HG02852 (cell line): ENCODE data around the gene S100A6.
"Not testable (repeated sequence)": the region's sequence is repeated elsewhere in the genome, so short reads cannot be mapped to it uniquely, and the experiment has no call there.

Experiments used
- ATAC-seq: cut with Tn5 transposase; IDR thresholded peaks from one replicate; pipeline ENCODE4 v1.9.1; 2021; ENCODE audit warnings: mild to moderate bottlenecking, moderate library complexity; ENCODE audit not compliant: unreplicated experiment

The S100A6 gene

DNA sequence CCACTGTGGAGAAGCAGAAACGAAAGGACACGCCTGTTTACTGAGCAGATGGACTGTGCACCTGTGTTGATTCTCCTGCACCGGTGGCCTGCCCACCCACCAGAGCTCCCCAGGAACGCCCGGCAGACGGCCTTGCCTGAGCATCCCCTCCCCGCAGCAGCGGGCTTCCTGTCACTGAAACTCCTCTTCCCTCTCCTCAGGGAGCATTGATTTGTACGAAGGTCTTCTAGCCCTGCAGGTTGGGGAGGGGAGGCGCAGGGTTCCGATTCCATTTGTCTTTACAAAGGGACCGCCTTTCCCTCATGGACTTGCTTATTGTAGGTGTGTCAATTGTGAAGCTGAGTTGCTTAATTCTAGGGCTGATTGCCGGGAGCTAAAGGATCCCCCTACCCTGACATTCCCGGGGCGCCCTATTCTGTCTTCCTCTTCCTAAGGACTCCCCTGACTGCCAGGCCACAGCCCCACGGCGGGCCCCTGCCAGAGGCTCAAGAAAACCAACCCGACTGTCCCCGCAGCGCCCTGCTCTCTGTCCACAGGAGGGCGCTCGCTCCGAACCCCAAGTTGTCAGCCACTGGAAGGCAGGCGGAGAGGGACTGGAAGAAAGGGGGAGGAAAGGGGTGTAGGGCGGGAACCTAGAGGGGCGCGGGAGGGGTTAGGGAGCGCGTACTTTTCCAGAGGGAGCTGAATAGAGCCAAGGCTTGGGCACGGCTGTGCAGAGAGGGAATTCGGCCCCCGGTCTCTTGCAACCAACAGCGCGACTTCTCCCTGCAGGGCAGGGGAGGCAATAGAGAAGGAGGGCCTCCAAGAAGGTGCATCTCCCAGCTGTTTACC lies 2.8 kb downstream of the S100A6 start:
- ATAC-seq, result no peak

DNA sequence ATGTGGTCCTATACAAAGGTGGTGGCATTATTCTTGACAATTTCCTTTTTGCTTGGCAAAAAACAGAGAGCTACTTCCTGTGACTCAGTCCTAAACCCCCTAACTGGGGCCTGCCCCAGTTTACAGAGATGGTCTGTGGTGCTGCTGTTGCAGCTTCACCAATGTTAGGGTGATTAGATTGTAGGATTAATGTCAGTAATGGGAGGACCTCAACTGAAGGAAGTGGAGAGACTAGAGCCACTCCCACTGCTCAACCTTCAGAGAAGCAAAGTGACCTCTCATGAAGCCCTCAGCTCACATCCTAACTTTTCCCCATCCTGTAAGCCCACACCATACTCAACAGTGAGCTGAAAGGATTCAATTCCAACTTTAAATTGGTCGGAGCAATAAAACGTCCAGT lies 3.6 kb downstream of the S100A6 start:
- no peak for ATAC-seq

DNA sequence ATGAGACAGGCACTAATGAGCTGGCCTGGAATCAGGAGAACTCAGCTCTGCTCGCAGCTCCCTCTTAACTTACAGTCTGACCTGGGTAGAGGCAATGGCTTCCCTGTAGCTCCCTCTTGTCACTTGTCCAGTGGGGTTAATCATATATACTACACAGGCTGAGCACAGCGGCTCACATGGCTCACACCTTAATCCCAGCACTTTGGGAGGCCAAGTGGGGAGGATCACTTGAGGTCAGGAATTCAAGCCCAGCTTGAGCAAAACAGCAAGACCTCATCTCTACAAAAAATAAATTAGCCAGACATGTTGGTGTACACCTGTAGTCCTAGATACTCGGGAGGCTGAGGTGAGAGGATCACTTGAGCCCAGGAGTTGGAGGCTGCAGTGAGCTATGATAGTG lies 4.2 kb downstream of the S100A6 start:
- no peak for ATAC-seq

DNA sequence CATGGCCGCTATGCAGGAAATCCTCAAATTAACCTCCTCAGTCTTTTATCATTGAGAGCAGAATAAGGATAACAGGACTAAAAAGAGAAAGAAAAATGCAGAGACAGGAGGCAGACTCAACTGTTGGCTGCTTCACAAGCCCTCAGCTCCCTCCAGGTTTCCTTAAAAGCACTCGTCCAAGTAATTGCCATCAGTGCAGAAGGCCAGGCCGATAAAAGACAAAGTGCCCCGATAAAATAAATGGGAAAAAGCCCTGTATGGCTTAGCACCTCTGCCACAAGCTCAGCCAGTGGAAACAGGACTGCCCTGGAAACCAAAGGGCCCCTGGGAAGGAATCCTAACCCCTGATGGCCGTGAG lies 8.1 kb downstream of the S100A6 start:
- ATAC-seq, result no peak

DNA sequence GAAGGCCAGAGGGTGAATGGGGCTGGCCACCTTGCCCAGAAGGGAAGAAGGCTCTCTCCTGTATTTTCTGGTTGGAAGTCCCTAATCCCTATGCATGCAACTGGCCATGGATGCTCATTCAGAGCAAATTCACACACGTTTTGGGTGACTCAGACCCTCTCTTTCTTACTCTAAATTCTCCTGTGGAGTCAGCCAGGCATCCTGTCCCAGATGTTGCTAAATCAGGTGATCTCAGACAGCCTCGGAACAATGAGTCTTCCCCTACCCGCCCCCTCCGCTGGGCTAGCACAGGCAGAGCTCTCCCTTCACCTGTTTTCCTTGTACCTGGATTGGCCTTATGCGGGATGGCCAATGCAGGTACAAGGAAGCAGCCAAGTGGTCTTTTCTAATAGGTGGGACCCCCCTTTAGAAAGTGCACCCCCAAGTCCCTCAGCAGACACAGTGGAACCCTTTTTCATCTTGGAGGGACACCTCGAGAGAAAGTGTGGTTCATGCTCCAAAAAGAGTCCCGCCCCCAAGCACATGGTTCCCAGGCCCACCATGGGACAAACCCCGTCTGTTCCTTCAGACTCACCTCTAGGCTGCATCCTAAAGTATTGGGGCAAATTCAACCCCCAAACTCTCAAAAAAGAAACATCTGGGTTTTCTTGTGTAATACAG lies 8.6 kb downstream of the S100A6 start:
- no peak for ATAC-seq

DNA sequence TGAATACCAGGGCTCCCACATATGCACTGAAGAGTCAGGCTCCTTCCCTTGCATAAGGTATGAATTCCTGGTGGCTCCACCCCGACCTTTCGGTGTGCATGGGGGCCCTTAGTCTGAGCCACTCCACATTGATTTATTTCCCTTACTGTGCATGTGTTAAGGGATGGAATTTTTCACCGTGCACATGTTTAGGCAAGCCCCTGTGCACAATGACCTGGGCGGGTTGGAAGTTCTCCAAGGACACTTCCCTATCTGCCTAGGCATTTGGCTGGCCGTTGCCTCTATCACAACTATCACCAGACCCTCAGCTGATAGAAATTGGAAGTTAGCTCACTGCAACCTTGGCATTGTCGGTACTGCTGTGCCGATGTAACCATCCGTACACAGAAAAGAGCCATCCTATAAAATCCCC lies 9.7 kb downstream of the S100A6 start:
- ATAC-seq, result no peak

DNA sequence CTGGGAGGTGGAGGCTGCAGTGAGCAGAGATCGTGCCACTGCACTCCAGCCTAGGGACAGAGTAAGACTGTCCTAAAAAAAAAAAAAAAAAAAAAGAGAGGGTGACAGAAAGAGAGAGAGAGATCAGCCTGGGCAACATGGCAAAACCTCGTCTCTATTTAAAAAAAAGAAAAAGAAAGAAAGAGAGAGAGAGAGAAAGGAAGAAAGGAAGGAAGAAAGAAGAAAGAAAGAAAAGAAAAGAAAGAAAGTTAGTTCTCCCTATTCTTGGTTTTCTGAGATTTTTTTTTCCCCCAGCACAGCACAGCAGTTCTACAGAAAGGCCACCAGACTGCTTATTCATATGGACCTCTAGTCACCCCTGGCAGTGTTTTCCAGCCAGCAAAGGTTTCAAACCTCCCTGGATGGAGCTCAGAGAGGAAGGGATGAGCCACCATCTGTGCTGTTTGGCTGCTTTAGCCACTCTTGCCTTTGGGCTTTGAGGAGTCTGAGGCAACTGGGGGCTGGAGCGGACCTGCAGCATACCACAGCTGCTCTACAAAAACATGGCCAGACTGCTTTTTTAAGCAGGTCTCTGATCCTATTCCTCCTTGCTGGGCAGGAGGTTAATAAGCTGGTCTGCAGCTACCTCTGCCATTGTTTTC lies 10.6 kb downstream of the S100A6 start:
- ATAC-seq, result no peak

DNA sequence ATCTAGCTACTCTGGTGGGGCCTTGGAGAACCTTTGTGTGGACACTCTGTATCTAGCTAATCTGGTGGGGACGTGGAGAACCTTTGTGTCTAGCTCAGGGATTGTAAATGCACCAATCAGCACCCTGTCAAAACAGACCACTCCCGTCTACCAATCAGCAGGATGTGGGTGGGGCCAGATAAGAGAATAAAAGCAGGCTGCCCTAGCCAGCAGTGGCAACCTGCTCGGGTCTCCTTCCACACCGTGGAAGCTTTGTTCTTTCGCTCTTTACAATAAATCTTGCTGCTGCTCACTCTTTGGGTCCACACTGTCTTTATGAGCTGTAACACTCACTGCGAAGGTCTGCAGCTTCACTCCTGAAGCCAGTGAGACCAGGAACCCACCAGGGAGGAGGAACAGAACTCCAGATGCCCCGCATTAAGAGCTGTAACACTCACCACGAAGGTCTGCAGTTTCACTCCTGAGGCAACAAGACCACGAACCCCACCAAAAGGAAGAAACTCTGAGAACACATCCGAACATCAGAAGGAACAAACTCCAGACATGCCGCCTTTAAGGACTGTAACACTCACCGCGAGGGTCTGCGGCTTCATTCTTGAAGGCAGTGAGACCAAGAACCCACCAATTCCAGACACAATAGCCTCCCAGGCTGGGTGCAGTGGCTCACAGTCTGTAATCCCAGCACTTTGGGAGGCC lies 13.3 kb downstream of the S100A6 start:
- not testable (repeated sequence) for ATAC-seq

DNA sequence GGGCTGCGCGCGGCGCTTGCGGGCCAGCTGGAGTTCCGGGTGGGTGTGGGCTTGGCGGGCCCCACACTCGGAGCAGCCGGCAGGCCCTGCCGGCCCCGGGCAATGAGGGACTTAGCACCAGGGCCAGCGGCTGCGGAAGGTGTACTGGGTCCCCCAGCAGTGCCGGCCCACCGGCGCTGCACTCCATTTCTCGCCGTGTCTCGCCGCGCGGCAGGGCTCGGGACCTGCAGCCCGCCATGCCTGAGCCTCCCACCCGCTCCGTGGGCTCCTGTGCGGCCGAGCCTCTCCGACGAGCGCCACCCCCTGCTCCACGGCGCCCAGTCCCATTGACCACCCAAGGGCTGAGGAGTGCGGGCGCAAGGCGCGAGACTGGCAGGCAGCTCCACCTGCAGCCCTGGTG lies 14.0 kb downstream of the S100A6 start:
- not testable (repeated sequence) for ATAC-seq

DNA sequence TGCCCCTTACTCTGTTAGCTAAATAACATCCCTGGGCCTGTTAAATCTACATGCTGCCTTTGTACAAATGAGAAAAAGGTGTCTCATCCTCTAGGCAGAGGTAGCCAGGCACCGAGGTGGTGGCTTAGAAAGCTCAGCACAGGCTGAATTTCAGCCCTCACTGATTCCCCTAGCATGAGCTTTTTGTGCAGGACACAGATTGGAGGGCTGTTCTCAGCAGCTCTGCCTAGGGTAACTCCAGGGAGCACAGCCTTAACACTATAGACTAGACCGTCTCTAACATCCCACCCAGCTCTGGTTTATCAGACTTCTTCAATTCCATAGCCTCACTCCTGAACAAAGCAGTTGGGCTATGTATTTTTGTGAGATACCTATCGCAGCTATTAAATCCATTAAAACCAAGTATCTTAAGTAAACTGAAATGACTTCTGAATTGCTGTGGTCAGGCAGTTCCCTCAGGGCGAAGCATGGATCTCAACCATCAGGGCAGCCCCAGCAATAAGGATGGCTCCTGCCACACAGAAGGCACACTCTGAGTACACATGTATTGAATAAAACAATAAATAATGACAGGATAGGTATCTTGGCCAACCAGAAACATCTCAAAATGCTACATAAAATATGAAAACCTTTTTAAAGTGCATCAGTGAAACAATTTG lies 14.8 kb downstream of the S100A6 start:
- ATAC-seq, result no peak

DNA sequence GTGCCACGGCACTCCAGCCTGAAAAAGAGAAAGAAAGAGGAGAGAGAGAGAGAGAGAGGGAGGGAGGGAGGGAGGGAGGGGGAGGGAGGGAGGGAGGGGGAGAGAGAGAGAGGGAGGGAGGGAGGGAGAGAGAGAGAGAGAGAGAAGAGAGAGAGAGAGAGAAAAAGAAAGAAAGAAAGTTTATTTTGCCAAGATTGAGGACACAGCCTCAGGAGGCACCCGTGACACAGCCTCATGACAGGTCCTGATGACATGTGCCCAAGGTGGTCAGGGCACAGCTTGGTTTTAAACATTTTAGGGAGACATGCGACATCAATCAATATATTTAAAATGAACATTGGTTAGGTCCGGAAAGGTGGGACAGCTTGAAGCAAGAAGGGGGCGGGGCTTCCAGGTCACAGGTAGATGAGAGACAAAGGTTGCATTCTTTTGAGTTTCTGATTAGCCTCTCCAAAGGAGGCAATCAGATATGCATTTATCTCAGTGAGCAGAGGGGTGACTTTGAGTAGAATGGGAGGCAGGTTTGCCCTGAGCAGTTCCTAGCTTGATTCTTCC lies 15.6 kb downstream of the S100A6 start:
- ATAC-seq, result not testable (repeated sequence)

DNA sequence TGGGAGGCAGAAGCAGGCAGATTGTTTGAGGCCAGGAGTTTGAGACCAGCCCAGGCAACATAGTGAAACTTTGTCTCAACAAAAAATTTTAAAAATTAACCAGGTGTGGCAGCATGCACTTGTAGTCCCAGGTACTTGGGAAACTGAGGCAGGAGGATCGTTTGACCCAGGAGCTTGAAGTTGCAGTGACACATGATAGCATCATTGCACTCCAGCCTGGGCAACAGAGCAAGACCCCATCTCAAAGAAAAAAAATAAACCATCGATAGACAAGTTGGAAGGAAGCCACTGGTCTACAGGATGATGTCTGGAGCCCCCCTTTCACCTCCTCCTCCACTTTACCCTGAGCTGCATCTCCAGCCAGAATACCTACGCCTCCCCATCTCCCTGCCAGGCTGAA lies 16.5 kb downstream of the S100A6 start:
- no peak for ATAC-seq

DNA sequence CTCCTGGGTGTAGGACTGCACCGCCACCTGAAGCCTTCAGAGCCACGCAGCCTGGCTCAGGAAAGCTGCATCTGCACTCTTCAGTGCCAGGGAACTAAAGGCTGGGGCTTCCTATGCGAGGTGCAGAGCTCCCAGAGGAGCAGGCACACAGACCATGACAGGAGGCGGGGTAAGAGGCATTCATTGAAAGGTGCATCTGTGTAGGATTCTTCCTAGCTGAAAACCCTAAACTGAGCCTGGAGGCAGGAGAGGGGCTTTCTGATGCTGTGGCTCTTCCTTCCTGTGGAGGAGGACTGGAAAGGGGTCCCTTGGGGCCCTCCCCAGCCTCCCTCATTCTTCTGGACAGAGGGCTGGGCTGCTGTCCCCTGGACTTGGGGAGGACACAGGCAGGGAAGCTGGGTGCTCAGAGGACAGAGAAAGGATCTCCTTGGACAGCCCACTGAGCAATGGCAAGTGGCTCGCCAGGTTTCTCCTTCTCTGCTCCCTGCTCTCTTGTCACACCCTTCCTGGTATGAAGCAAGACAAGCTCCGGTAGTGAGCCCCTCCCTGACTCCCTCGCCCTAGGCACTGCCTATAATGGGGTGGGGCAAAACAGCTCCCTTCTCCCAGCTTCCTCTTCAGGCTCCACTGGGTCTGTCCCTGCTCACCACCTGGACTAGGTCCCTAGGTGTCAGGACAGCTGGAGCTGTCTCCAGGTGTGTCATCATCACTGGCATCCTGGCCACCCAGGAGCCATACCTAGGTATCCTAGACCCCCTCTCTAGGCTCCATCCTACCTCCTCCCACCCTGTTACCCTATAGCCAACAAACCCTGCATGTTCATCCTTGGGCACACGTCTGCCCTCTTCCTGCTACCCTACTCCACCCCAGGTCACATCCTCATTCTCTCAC lies 20.0 kb downstream of the S100A6 start:
- no peak for ATAC-seq

DNA sequence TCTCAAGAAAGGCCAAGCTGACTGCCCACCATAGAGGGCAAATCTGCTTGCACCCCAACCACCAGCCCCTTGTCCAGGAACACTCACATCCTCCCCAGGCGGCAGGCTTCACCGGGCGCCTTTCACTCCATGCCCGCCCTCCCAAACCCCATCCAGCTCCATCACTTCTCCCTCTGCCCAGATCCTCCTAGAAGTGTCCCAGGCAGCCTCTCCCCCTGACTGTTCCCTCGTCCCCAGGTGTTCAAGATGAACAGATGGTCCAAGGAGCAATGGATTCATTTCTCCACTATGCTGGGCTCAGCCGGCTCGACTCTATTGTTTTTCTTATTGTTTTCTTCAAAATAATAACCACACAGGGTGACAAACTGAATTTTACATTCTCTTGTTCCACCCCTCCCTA lies 22.1 kb downstream of the S100A6 start:
- no peak for ATAC-seq

DNA sequence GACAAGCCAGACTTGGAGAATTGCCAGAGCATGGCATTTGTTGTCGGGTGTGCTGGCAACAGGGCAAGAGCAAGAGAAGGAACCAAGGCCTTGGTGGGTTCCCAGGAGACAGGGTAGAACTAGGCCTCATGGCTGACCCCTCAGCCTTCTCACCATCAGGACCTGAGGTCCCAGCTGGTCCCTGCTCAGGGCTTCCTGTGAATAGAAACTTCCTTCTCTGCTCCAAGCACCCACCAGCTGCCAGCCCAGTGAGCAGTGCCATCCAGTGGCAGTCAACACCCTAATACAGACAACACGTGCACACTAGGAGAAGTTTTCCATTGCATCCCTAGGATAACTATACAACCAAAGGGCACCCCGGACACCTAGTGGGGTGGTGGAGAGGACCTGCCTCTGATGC lies 22.8 kb downstream of the S100A6 start:
- no peak for ATAC-seq

DNA sequence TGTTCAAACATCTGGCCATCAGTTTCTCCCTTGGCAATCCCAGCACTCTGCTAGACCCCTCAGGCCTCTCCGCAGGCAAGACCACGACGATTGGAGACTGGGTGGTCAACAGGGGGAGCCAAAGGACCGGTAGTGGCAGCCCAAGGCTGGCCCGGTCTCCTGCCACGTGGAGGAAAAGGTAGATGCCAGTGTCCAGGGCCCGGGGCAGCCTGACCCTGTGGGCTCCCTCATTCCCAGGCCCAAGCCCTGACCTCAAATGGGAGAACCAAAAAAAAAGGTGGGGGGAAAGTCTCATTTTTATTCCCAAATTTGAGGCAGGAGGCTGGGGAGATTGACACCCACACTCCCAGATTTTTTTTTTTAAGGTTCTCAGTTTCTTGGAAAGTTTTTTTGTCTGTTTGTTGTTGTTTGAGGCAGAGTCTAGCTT lies 24.8 kb downstream of the S100A6 start:
- no peak for ATAC-seq

DNA sequence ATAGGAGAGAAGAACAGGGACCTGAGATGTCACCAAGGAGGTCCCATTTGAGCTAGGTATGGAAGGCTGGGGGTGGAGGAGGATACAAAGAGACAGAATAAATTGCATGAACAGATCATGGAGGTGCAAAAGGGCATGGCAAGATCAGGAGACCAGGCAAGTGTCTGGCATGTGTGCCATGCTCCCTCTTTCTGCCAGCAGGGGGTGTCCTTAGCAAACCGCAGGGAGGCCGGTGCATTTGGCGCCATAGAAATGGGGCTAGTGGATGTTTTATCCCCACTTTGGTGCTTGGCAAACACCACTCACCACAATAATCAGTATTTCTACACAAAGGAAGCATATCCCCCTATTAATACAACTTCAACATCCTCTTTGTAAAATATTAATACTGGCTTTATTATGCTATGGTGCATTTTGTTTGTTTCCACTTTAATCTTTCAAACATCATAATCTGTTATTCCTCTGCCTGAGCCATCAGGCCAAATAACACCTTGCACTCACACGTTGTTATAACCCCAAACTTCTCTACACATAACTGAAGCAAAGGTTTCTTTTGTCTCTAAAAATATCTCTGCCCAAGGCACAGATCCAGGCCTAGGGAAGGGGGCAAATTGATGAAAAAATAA lies 25.9 kb downstream of the S100A6 start:
- ATAC-seq, result no peak

DNA sequence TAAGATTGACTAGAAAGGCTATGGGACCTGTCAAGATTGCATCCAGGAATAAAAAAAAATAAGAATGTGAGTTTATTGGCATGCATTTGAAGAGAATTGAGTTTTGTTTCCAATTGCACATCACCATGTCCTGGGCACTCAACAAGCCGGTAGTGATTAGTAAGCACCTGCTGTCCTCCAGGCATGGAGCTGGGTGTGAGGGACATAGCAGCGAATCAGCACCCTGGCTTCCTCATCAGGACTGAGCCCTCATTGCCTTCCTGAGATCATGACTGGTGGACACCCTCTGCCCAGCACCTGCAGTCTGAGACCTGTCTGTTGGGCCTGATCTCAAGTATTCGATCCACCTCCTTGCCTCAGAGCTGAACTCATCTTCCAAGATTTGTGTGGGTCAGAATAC lies 26.8 kb downstream of the S100A6 start:
- no peak for ATAC-seq

DNA sequence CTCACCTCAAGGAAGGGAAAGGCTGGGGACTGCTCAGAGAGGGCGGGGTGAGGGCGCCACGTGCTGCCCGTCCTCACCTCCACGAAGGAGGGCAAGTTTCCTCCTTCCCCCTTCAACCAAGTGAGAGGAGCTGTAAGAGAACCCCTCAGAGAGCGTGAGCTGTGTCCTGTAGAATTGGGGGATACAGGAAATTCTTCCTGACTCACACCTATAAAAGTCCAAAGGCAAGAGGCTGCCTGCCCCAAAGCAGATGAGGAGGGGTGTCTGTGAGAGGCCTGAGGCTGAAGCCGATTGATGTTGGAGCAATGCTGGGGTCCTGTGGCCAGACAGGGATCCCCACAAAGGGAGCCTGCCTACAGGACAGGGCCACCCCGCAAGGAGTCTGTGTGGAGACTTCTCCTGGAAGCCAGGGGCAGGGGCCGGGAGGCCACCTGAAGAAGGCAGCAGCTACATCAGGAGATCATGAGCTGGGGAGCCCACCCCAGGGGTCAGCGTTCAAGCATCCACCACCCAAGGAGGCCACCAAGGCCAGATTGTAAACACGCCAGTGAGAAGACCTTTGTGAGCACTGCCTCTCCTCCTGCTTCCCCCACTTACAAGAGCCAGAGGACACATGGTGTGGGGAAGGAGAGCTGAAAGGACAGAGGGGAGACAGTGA lies 27.7 kb downstream of the S100A6 start:
- ATAC-seq, result no peak
